Femur (tissue), 1 donor: Measurements from ENCODE around the gene YES1.

ENCODE experiments used
- DNase-seq: peaks from one replicate; pipeline ENCODE4 v3.0.0-alpha.2; 2017

YES1 gene

DNA sequence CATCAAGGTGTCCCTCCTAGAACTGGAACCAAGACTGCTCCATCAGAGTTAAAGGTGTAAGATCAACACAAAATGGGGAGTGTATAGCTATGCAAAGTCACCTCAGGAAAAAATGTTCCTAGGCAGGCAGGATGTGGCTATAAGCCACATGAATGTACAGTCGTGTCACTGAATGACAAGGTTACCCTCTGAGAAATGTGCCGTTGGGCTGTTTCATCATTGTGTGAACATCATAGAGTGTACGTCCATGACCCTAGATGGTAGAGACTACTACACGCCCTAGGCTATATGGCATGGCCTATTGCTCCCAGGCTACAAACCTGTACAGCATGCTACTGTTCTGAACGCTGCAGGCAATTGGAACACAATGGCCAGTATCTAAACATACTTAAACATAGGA is 130.1 kb downstream of the YES1 start:
- no peak for DNase-seq

GRCh38 chr18:680392-680791 is 131.7 kb downstream of the YES1 start:
- DNase-seq: no peak

DNA sequence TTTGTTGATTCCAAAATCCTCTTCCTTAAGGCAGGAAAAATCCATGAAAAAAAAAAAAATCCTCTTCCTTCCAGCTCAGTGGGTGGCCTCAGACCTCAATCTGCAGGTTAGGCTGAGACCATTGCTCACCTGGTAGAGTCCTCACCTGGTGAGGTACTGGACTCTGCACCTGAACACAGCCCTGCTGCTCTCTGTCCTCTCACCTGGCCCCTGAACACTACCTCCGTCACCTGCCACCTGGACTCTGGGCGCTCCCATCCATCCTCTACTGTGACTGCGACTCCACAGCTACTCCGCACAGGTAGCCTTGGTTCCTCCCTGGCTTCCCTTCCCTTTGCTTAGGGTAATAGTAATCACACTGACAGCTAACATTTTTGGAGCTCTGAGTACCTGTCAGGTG is 132.5 kb downstream of the YES1 start:
- no peak for DNase-seq

DNA sequence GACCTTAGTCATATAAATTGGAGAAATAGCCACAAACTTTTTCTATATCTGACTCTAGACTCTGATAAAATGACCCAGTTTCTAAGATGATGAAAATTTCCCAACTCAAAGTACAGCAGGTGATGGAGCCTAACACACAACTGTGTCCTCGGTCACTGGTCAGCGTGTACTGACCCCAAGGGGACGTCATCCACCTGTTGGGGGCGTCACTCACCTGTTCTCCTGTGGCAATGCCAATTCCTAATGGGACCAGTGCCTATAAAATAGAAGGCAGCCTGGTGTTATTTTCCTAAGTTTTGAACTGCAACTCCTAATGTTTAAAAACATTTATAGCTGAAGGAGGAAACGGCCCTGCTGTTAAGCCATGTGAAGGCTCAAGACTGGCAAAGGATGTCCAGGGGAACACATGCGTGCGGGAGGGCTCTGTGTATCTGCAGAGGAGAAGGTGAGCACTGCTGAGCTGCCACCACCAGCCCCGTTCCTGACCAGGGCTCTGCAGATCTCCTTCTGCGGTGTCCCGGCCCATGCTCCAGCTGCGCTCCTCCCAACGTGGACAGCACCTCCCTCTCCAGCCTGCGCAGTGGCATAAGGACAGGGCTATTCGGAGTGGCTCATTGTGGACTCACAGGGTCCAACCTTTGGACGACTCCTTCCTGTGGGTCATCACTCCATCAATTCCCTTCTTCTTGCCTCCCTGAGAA is 133.4 kb downstream of the YES1 start:
- DNase-seq: no peak

GRCh38 chr18:677951-678381 is 134.1 kb downstream of the YES1 start:
- no peak for DNase-seq

DNA sequence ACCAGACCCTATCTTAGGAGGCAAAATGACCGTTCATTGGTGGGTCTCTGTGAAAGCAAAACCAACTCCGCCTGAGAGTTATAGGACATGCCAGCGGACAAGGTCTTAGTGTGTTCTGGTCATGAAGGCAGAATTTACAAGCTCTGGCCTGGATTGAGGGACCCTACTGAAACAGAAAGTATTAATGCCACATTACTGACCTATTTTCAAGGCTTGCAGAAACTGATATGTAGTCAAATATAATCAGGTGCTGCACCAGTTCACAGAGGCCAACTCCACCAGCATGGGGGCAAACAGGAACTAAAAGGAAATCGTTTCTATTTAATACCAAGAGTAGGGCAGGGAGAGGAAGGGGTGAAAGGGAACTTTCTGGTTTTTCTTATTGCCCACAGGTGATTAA is 134.9 kb downstream of the YES1 start:
- DNase-seq: no peak

- DNase-seq: no peak
Measured at GRCh38 chr18:676736-677135, 135.3 kb downstream of the YES1 start.

DNA sequence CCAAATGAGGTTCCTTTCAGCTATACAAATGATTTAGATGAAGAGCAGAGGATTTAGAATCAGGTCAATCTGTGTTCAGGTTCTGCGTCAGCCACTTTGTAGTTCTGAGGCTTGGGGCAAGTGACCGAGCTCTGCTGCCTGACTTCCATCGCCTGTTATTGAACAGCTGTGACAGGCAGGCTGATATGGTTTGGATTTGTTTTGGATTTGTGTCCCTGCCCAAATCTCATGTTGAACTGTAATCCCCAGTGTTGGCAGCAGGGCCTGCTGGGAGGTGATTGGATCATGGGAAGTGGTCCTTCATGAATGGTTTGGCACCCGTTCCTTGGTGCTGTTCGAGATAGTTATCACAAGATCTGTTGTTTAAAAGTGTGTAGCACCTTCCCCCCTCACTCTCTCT is 136.0 kb downstream of the YES1 start:
- no peak for DNase-seq

DNA sequence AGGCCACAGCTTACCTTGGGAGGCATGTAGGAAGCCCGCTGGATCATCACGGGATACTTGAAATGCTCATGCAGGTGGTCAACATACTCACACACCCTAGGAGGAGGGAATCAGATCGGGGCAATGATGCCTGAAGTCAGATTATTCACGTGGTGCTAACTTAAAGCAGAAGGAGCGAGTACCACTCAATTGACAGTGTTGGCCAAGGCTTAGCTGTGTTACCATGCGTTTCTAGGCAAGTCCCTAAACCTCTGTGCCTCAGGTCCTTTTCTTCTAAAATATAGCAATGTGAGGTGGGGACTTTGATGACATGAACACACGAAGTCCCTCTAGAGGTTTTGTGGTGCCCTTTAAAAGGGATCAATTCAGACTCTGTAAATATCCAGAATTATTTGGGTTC is 136.7 kb downstream of the YES1 start:
- DNase-seq: no peak

DNA sequence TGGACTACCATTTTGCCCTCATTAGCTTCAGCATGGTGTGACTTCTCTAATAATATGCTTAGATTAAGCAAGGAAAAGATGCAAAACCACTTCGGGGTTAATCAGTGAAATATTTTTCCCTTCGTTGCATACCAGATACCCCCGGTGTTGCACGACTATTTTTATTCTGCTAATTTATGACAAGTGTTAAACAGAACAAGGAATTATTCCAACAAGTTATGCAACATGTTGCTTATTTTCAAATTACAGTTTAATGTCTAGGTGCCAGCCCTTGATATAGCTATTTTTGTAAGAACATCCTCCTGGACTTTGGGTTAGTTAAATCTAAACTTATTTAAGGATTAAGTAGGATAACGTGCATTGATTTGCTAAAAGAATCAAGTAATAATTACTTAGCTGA is 138.3 kb downstream of the YES1 start:
- no peak for DNase-seq

GRCh38 chr18:673317-673716 is 138.7 kb downstream of the YES1 start:
- DNase-seq: no peak
